K562 (cell line): Measurements from ENCODE around the gene HSPH1. TPM values are rescaled to one million over a fixed set of nuclear protein-coding genes. Genes with fewer than 3 reads are reported as not detected.
A peak's percentile ranks its signal among the peaks of the same experiment; 100 is the strongest.

Experiments
- ARID3B ChIP-seq: fragments of 250-450 bp; sonication (Bioruptor Pico); IDR thresholded peaks from 2 replicates; pipeline ENCODE4 v1.4.0; 2020; ENCODE audit warnings: borderline replicate concordance
- BRF2 ChIP-seq: IDR thresholded peaks from 3 replicates; pipeline ENCODE4 v1.6.1; 2011; ENCODE audit warnings: borderline replicate concordance, mild to moderate bottlenecking; ENCODE audit not compliant: insufficient read length, insufficient read depth
- ELF4 ChIP-seq: fragments of 450-650 bp; formaldehyde crosslinking; IDR thresholded peaks from 2 replicates; pipeline ENCODE4 v1.4.0; 2022; ENCODE audit warnings: missing genetic modification characterization
- ELK1 ChIP-seq: sonication (generic); formaldehyde crosslinking; IDR thresholded peaks from 2 replicates; pipeline ENCODE4 v1.8.1; 2022; ENCODE audit warnings: missing genetic modification reagents
- MECOM ChIP-seq: fragments of 250-450 bp; sonication (Bioruptor Pico); IDR thresholded peaks from 2 replicates; pipeline ENCODE4 v1.8.0; 2022; ENCODE audit warnings: inconsistent platforms
- MXI1 ChIP-seq: IDR thresholded peaks from 2 replicates; pipeline ENCODE4 v1.6.1; 2011; ENCODE audit warnings: low read depth, mild to moderate bottlenecking, improper control_type of control experiment, low read length
- PCBP2 ChIP-seq: fragments of 200-400 bp; formaldehyde crosslinking; IDR thresholded peaks from 2 replicates; pipeline ENCODE4 v1.6.1; 2018; ENCODE audit warnings: low read length, low read depth, mild to moderate bottlenecking, moderate library complexity; ENCODE audit not compliant: poor library complexity, severe bottlenecking
- SP1 ChIP-seq: sonication (generic); formaldehyde crosslinking; IDR thresholded peaks from 2 replicates; pipeline ENCODE4 v1.8.1; 2022; ENCODE audit warnings: mild to moderate bottlenecking, missing genetic modification reagents
- SRSF1 ChIP-seq: fragments of 200-400 bp; formaldehyde crosslinking; IDR thresholded peaks from 2 replicates; pipeline ENCODE4 v1.6.1; 2017; ENCODE audit warnings: mild to moderate bottlenecking, low read depth, low read length, moderate library complexity
- TAF1 ChIP-seq: IDR thresholded peaks from 2 replicates; pipeline ENCODE4 v1.6.1; 2011; ENCODE audit warnings: mild to moderate bottlenecking, low read length, moderate library complexity; ENCODE audit not compliant: insufficient read depth, control insufficient read depth, severe bottlenecking; ENCODE audit errors: extremely low read depth
- TCF3 ChIP-seq: sonication (generic); formaldehyde crosslinking; IDR thresholded peaks from 2 replicates; pipeline ENCODE4 v1.4.0; 2020; ENCODE audit warnings: mild to moderate bottlenecking, missing genetic modification reagents
- TCFL5 ChIP-seq: fragments of 250-450 bp; sonication (Bioruptor Pico); conservative IDR thresholded peaks from 2 replicates; pipeline ENCODE4 v1.6.1; 2021; ENCODE audit warnings: mild to moderate bottlenecking, moderate library complexity, matching md5 sums
- ZBTB12 ChIP-seq: fragments of 250-450 bp; sonication (Bioruptor Pico); IDR thresholded peaks from 2 replicates; pipeline ENCODE4 v1.4.0; 2020
- ZBTB7A ChIP-seq: IDR thresholded peaks from 2 replicates; pipeline ENCODE4 v1.6.1; 2011; ENCODE audit warnings: low read depth, mild to moderate bottlenecking, low read length, moderate library complexity, borderline replicate concordance; ENCODE audit not compliant: control insufficient read depth
- ZFPM2 ChIP-seq: fragments of 250-450 bp; sonication (Bioruptor Pico); IDR thresholded peaks from 2 replicates; pipeline ENCODE4 v1.5.1; 2022; ENCODE audit warnings: mild to moderate bottlenecking
- ZHX1 ChIP-seq: fragments of 150-350 bp; conservative IDR thresholded peaks from 2 replicates; pipeline ENCODE4 v1.6.1; 2014; ENCODE audit warnings: low read length
- ZNF431 ChIP-seq: sonication (generic); formaldehyde crosslinking; IDR thresholded peaks from 2 replicates; pipeline ENCODE4 v1.8.0; 2022; ENCODE audit warnings: mild to moderate bottlenecking, missing genetic modification reagents
- ZNF707 ChIP-seq: fragments of 250-450 bp; sonication (Bioruptor Pico); conservative IDR thresholded peaks from 2 replicates; pipeline ENCODE4 v1.8.0; 2022; ENCODE audit warnings: inconsistent platforms, mild to moderate bottlenecking, moderate library complexity
- polyA plus RNA-seq, 8 experiments: library from polyadenylated mRNA; depleted of rRNA in 4 of 8; stranded (reverse) in 5 of 8; unstranded in 3 of 8; fragments of >200 nt; fragmentation: Nextera tagmentation in 2 of 8; fragmentation: Illumina TruSeq in 1 of 8; extraction: Ambion mirVana in 2 of 8; extraction: Trizol in 1 of 8; gene quantifications; 2 replicates each; pipeline versions ENCODE4 v1.2.1 to v1.2.3, GENCODE V29; 2011 to 2014; ENCODE audit warnings: inconsistent platforms in 1 of 8, missing spikeins in 1 of 8
- total RNA-seq, 7 experiments: library from RNA; depleted of rRNA in 6 of 7; stranded (reverse); fragments of >200 nt in 6 of 7; fragmentation: Illumina TruSeq in 2 of 7; extraction: Trizol in 2 of 7; gene quantifications; 2 replicates each; pipeline versions ENCODE4 v1.2.1 to v1.2.3, GENCODE V29; 2011 to 2021; ENCODE audit warnings: low replicate concordance in 1 of 7

The HSPH1 gene
- total and polyA plus RNA-seq, 9 of the 15 experiments (the other 6 are each of a cell fraction or from before 2014, with no cell fraction given), result 34.6 to 104 (median 64.7) TPM

- TF ChIP-seq ELF4 (CRISPR knock-in tag), result no peak
- TF ChIP-seq ZNF707 (CRISPR knock-in tag), result no peak
- no peak for TF ChIP-seq MECOM (CRISPR knock-in tag)
- TF ChIP-seq ZFPM2 (CRISPR knock-in tag), result no peak
- TF ChIP-seq PCBP2, result no peak
- TF ChIP-seq TAF1, result peak; percentile 56
- no peak for TF ChIP-seq ZBTB12
- TF ChIP-seq ZBTB7A, result 0 out of 2 replicates have a peak, but pooled peaks have one; percentile 14
- no peak for TF ChIP-seq BRF2
- no peak for TF ChIP-seq ELK1 (CRISPR knock-in tag)
- no peak; the same call in 1 of the 2 replicates for TF ChIP-seq SP1 (CRISPR knock-in tag)
- peak; percentile 76 for TF ChIP-seq MXI1
- TF ChIP-seq ZNF431, result 0 out of 2 replicates have a peak, but pooled peaks have one; percentile 44
- no peak for TF ChIP-seq ZHX1
- TF ChIP-seq TCFL5, result no peak
- no peak for TF ChIP-seq ARID3B
- TF ChIP-seq TCF3 (CRISPR knock-in tag), result no peak
- no peak for TF ChIP-seq SRSF1
These were observed at the start of gene HSPH1 (continued) for GRCh38 chr13:31161557-31162150.
